H1 (cell line): ENCODE results near the gene CSGALNACT2. TPM values are rescaled to one million over a fixed set of nuclear protein-coding genes. Genes with fewer than 3 reads are reported as not detected.

Experiments used
- CTCF ChIA-PET: fragments of 300-600 bp; sonication (Branson Sonifier 250); formaldehyde crosslinking; loops from one replicate; lab custom pipeline; 2021; ENCODE audit not compliant: partially characterized antibody; lab: Charles Lee
- POLR2A ChIA-PET: fragments of 300-600 bp; sonication (Branson Sonifier 250); formaldehyde crosslinking; loops from one replicate; lab custom pipeline; 2021; ENCODE audit warnings: inconsistent platforms; ENCODE audit not compliant: partially characterized antibody; lab: Charles Lee
- DNase-seq, 2 experiments: peaks; one replicate each; pipeline versions ENCODE4 v3.0.0 to v3.0.0-alpha.2; 2010 to 2022; ENCODE audit warnings: low spot score in 2 of 2, low read depth in 1 of 2, mixed read lengths in 1 of 2
- FAIRE-seq: peaks from 2 replicates; lab custom pipeline; 2011; peaks lifted over from hg19 to GRCh38; lab: Jason Lieb, UNC
- H2AFZ ChIP-seq: 2 replicates; pipeline ENCODE4 v1.8.1; 2012; ENCODE audit warnings: low read length, inconsistent platforms
- H2AK5ac ChIP-seq: 2 replicates; pipeline ENCODE4 v1.6.1; 2013; ENCODE audit warnings: low read depth, low read length
- H2BK120ac ChIP-seq: replicated peaks from 2 replicates; pipeline ENCODE3; 2013; ENCODE audit warnings: low read depth, low read length, inconsistent platforms
- H2BK12ac ChIP-seq: 2 replicates; pipeline ENCODE4 v1.6.1; 2013; ENCODE audit warnings: low read depth, low read length
- H2BK15ac ChIP-seq: 2 replicates; pipeline ENCODE4 v1.6.1; 2013; ENCODE audit warnings: low read length
- H2BK20ac ChIP-seq: 2 replicates; pipeline ENCODE4 v1.6.1; 2013; ENCODE audit warnings: low read length
- H2BK5ac ChIP-seq: 2 replicates; pipeline ENCODE4 v1.6.1; 2013; ENCODE audit warnings: low read depth, low read length
- H3K14ac ChIP-seq: 2 replicates; pipeline ENCODE4 v1.6.1; 2013; ENCODE audit warnings: inconsistent platforms; ENCODE audit not compliant: insufficient read length
- H3K18ac ChIP-seq: 2 replicates; pipeline ENCODE4 v1.6.1; 2013; ENCODE audit warnings: low read length; ENCODE audit errors: extremely low read depth
- H3K23ac ChIP-seq: 2 replicates; pipeline ENCODE4 v1.6.1; 2013; ENCODE audit warnings: inconsistent platforms; ENCODE audit not compliant: insufficient read length
- H3K23me2 ChIP-seq: 2 replicates; pipeline ENCODE4 v1.6.1; 2013; ENCODE audit warnings: low read depth, low read length
- H3K27ac ChIP-seq: 2 replicates; pipeline ENCODE4 v1.6.1; 2011; ENCODE audit warnings: low read depth, low read length, inconsistent platforms
- H3K27me3 ChIP-seq, 4 experiments: replicated peaks in 1 of 4; 1 replicate in 1 of 4; 2 replicates in 3 of 4; pipeline versions ENCODE4 v1.6.1 to v1.8.1; 2011 to 2013; ENCODE audit warnings: low read length in 3 of 4, mild to moderate bottlenecking in 3 of 4, inconsistent platforms in 2 of 4, mixed read lengths in 2 of 4, moderate library complexity in 1 of 4; ENCODE audit not compliant: control insufficient read depth in 3 of 4, insufficient read depth in 3 of 4; ENCODE audit errors: extremely low read depth in 1 of 4
- H3K36me3 ChIP-seq, 4 experiments: 2 replicates each; pipeline versions ENCODE4 v1.6.1 to v1.8.1; 2011 to 2013; ENCODE audit warnings: mild to moderate bottlenecking in 4 of 4, low read length in 3 of 4, moderate library complexity in 2 of 4, control low read depth in 1 of 4, inconsistent platforms in 1 of 4; ENCODE audit not compliant: insufficient read depth in 4 of 4, control insufficient read depth in 2 of 4
- H3K4ac ChIP-seq: replicated peaks from 2 replicates; pipeline ENCODE3; 2013; ENCODE audit warnings: low read length, low read depth, mixed read lengths, inconsistent platforms; ENCODE audit not compliant: insufficient read length
- H3K4me1 ChIP-seq, 4 experiments: replicated peaks in 1 of 4; 1 replicate in 1 of 4; 2 replicates in 3 of 4; pipeline versions ENCODE4 v1.6.1 to v1.8.1; 2011 to 2013; ENCODE audit warnings: low read length in 3 of 4, inconsistent platforms in 2 of 4, mixed read lengths in 1 of 4; ENCODE audit not compliant: insufficient read depth in 4 of 4, control insufficient read depth in 3 of 4
- H3K4me2 ChIP-seq, 2 experiments: 2 replicates each; pipeline versions ENCODE4 v1.6.1 to v1.8.1; 2011 to 2013; ENCODE audit warnings: low read depth in 2 of 2, low read length in 2 of 2, control low read depth in 1 of 2, inconsistent platforms in 1 of 2, mild to moderate bottlenecking in 1 of 2; ENCODE audit not compliant: insufficient read depth in 1 of 2
- H3K4me3 ChIP-seq, 4 experiments: fragments of 200-600, 300-600 bp in 1 of 4; sonication (generic), shearing (Covaris generic), sonication (Bioruptor Twin) in 1 of 4; 2 replicates each; pipeline versions ENCODE4 v1.5.1 to v1.8.1; 2011 to 2016; ENCODE audit warnings: low read length in 4 of 4, low read depth in 3 of 4, control low read depth in 2 of 4, inconsistent platforms in 2 of 4, mild to moderate bottlenecking in 2 of 4, mixed read lengths in 1 of 4, moderate library complexity in 1 of 4; ENCODE audit not compliant: insufficient read depth in 2 of 4; ENCODE audit errors: extremely low read depth in 1 of 4
- H3K56ac ChIP-seq: replicated peaks from 2 replicates; pipeline ENCODE3; 2013; ENCODE audit warnings: low read depth, mild to moderate bottlenecking, mixed read lengths, low read length, inconsistent platforms; ENCODE audit not compliant: insufficient read length
- H3K79me1 ChIP-seq: 2 replicates; pipeline ENCODE4 v1.6.1; 2013; ENCODE audit warnings: low read depth, low read length, control low read depth
- H3K79me2 ChIP-seq, 2 experiments: 2 replicates each; pipeline versions ENCODE4 v1.6.1 to v1.8.1; 2012 to 2013; ENCODE audit warnings: low read length in 2 of 2, mild to moderate bottlenecking in 2 of 2, inconsistent platforms in 1 of 2; ENCODE audit not compliant: insufficient read depth in 2 of 2, control insufficient read depth in 1 of 2
- H3K9ac ChIP-seq, 4 experiments: replicated peaks in 1 of 4; 1 replicate in 1 of 4; 2 replicates in 3 of 4; pipeline versions ENCODE4 v1.6.1 to v1.8.1; 2011 to 2013; ENCODE audit warnings: low read depth in 3 of 4, low read length in 3 of 4, control low read depth in 2 of 4, mild to moderate bottlenecking in 2 of 4, moderate library complexity in 2 of 4, inconsistent platforms in 1 of 4; ENCODE audit errors: extremely low read depth in 1 of 4
- H3K9me3 ChIP-seq, 2 experiments: 2 replicates each; pipeline versions ENCODE4 v1.6.1 to v1.8.1; 2012 to 2013; ENCODE audit warnings: mild to moderate bottlenecking in 2 of 2, moderate library complexity in 2 of 2, control low read depth in 1 of 2, inconsistent platforms in 1 of 2, low read depth in 1 of 2, low read length in 1 of 2, mixed read lengths in 1 of 2; ENCODE audit not compliant: insufficient read depth in 2 of 2
- H4K20me1 ChIP-seq, 2 experiments: replicated peaks in 1 of 2; 2 replicates each; pipeline versions ENCODE3 to v1.8.1; 2011 to 2013; ENCODE audit warnings: inconsistent platforms in 2 of 2, low read length in 2 of 2, mild to moderate bottlenecking in 1 of 2; ENCODE audit not compliant: insufficient read depth in 2 of 2, control insufficient read depth in 1 of 2
- H4K5ac ChIP-seq: 2 replicates; pipeline ENCODE4 v1.6.1; 2013; ENCODE audit warnings: low read length, low read depth, mixed read lengths, inconsistent platforms; ENCODE audit not compliant: insufficient read length
- H4K8ac ChIP-seq: 2 replicates; pipeline ENCODE4 v1.8.0; 2013; ENCODE audit warnings: mild to moderate bottlenecking, moderate library complexity, low read length, inconsistent platforms; ENCODE audit not compliant: insufficient read depth; ENCODE audit errors: extremely low read depth
- H4K91ac ChIP-seq: replicated peaks from 2 replicates; pipeline ENCODE3; 2013; ENCODE audit warnings: low read length, mixed read lengths, inconsistent platforms; ENCODE audit not compliant: insufficient read length
- ATF2 ChIP-seq: IDR thresholded peaks from 2 replicates; pipeline ENCODE4 v1.6.1; 2012; ENCODE audit warnings: low read length, inconsistent platforms
- CBX5 ChIP-seq: fragments of 300-800, 300-1000 bp; sonication (generic); IDR thresholded peaks from 2 replicates; pipeline ENCODE4 v1.7.1; 2016; ENCODE audit warnings: antibody characterized with exemption, low read length, low read depth
- CREB1 ChIP-seq: IDR thresholded peaks from 2 replicates; pipeline ENCODE4 v1.6.1; 2012; ENCODE audit warnings: inconsistent platforms
- EP300 ChIP-seq, 2 experiments: IDR thresholded peaks; 1 replicate in 1 of 2; 2 replicates in 1 of 2; pipeline ENCODE4 v1.6.1; 2011 to 2012; ENCODE audit warnings: low read depth in 2 of 2, low read length in 2 of 2, mild to moderate bottlenecking in 2 of 2, borderline replicate concordance in 1 of 2, inconsistent platforms in 1 of 2, moderate library complexity in 1 of 2
- FOSL1 ChIP-seq: IDR thresholded peaks from 2 replicates; pipeline ENCODE4 v1.6.1; 2011; ENCODE audit warnings: mild to moderate bottlenecking, low read depth, low read length, moderate library complexity; ENCODE audit not compliant: insufficient read depth
- GABPA ChIP-seq: IDR thresholded peaks from 2 replicates; pipeline ENCODE4 v1.6.1; 2011; ENCODE audit warnings: mild to moderate bottlenecking, low read length, moderate library complexity, borderline replicate concordance; ENCODE audit not compliant: insufficient read depth
- HDAC6 ChIP-seq: IDR thresholded peaks from one replicate; pipeline ENCODE4 v1.7.1; 2012; ENCODE audit warnings: low read depth, mild to moderate bottlenecking, inconsistent platforms, low read length, moderate library complexity
- KDM4A ChIP-seq: IDR thresholded peaks from one replicate; pipeline ENCODE4 v1.7.1; 2012; ENCODE audit warnings: low read depth, mild to moderate bottlenecking, moderate library complexity, low read length, inconsistent platforms; ENCODE audit not compliant: severe bottlenecking
- NRF1 ChIP-seq: IDR thresholded peaks from 2 replicates; pipeline ENCODE4 v1.6.1; 2011; ENCODE audit warnings: mild to moderate bottlenecking, low read depth, low read length, improper control_type of control experiment
- SP2 ChIP-seq: IDR thresholded peaks from 2 replicates; pipeline ENCODE4 v1.6.1; 2012; ENCODE audit warnings: mild to moderate bottlenecking, low read length, inconsistent platforms
- TAF7 ChIP-seq: optimal IDR thresholded peaks from 2 replicates; pipeline ENCODE3; 2011; ENCODE audit warnings: low read depth, mild to moderate bottlenecking, inconsistent platforms, low read length, moderate library complexity, borderline replicate concordance
- TBP ChIP-seq: IDR thresholded peaks from 2 replicates; pipeline ENCODE4 v1.6.1; 2011; ENCODE audit warnings: low read depth, low read length, improper control_type of control experiment
- TEAD4 ChIP-seq: IDR thresholded peaks from 2 replicates; pipeline ENCODE4 v1.6.1; 2012; ENCODE audit warnings: low read depth, low read length, inconsistent platforms, mixed read lengths
- WGBS, 2 experiments: shearing (Covaris generic) in 1 of 2; methylation state at CpG; one replicate each; pipeline versions ENCODE4 v1.1.6 to v1.1.7; 2013 to 2015; ENCODE audit warnings: low lambda C conversion rate in 2 of 2, mixed read lengths in 2 of 2, inconsistent platforms in 1 of 2, low coverage in 1 of 2, missing lambda C conversion rate in 1 of 2; ENCODE audit not compliant: insufficient replicate concordance in 2 of 2, insufficient coverage in 1 of 2, insufficient read length in 1 of 2; ENCODE audit errors: extremely low coverage in 1 of 2, missing lambda C conversion rate in 1 of 2; 5-methylcytosine and 5-hydroxymethylcytosine counted together
- polyA plus RNA-seq, 7 experiments: library from polyadenylated mRNA; depleted of rRNA in 3 of 7; stranded (reverse) in 5 of 7; unstranded in 2 of 7; fragments of >200 nt in 5 of 7; fragments of 200-250 nt in 2 of 7; gene quantifications; 1 replicate in 5 of 7; 2 replicates in 1 of 7; 4 replicates in 1 of 7; pipeline versions ENCODE4 v1.2.1 to v1.2.3, GENCODE V29; 2011 to 2013; ENCODE audit warnings: missing spikeins in 2 of 7, mixed read lengths in 2 of 7
- total RNA-seq: library from RNA; stranded (reverse); fragmentation: NEBNext Ultra II Directional; extraction: Animal tissue kit (Norgen Biotek cat#: 25700); gene quantifications from 2 replicates; pipeline ENCODE4 v1.2.1, GENCODE V29; 2021

Gene CSGALNACT2
- total and polyA plus RNA-seq, 2 of the 8 experiments (the other 6 are each of a cell fraction or from before 2014, with no cell fraction given) = 2.6 to 5.3 TPM

- no peak overlapping the region for H3K56ac ChIP-seq
- H2BK5ac ChIP-seq = no peak overlapping the region
- no peak overlapping the region for H4K5ac ChIP-seq
- no peak overlapping the region for H4K8ac ChIP-seq
- no peak overlapping the region for H3K4me3 ChIP-seq
- no peak overlapping the region for H3K4me2 ChIP-seq
- ChIA-PET CTCF (no interaction called here), POLR2A (interaction anchor here (1.0 kb wide), 1 partner anchor 22 kb away, joined by 3 read pairs; the partner anchor contains the start of gene CSGALNACT2)
- H4K91ac ChIP-seq = no peak overlapping the region
- no peaks in the 10 kb centered on the region for H3K23me2 ChIP-seq
- H2AK5ac ChIP-seq = no peak overlapping the region
- no peak overlapping the region for H2BK20ac ChIP-seq
- peaks cover 0 to 3% of the 10 kb centered on the region in 2 experiments for H4K20me1 ChIP-seq
- no peak overlapping the region for H3K27ac ChIP-seq
- H3K9me3 ChIP-seq = no peaks in the 10 kb centered on the region
- no peak overlapping the region for H3K4ac ChIP-seq
- H3K9ac ChIP-seq = no peak overlapping the region
- no peak overlapping the region for H3K14ac ChIP-seq
- H3K4me1 ChIP-seq = no peaks in the 10 kb centered on the region
- no peak overlapping the region for H2AFZ ChIP-seq
- no peak overlapping the region for H2BK12ac ChIP-seq
- no peak overlapping the region for H3K18ac ChIP-seq
- WGBS, 2 experiments = 82% methylated on average over 10 of the region's 10 CpGs; no CpG with 5 or more reads in 1 of the 2 experiments
- no peaks in the 10 kb centered on the region for H3K36me3 ChIP-seq
- H2BK15ac ChIP-seq = no peak overlapping the region
- H3K79me1 ChIP-seq = no peaks in the 10 kb centered on the region
- no peak overlapping the region for H3K23ac ChIP-seq
- no peaks in the 10 kb centered on the region for H3K79me2 ChIP-seq
- no peak for FAIRE-seq
- no peak for DNase-seq
- no peak overlapping the region for H2BK120ac ChIP-seq
- no peaks in the 10 kb centered on the region for H3K27me3 ChIP-seq
- TF ChIP-seq CREB1 = no peak
- TF ChIP-seq EP300 (IDR thresholded peaks at IDR 0.05; ENCODE audit: borderline replicate concordance in 1 of 2, low read depth in 2 of 2, low read length in 2 of 2) = no peak
- no peak for TF ChIP-seq FOSL1
- TF ChIP-seq GABPA = no peak
- no peak for TF ChIP-seq TAF7
- TF ChIP-seq HDAC6 = no peak
- TF ChIP-seq NRF1 = no peak
- no peak for TF ChIP-seq ATF2
- TF ChIP-seq TBP = no peak
- no peak for TF ChIP-seq CBX5
- no peak for TF ChIP-seq SP2
- no peak for TF ChIP-seq TEAD4
- TF ChIP-seq KDM4A = no peak
These were observed 21.6 kb upstream of the CSGALNACT2 start for GRCh38 chr10:43116596-43116995.
